Measurements from ENCODE around the gene CEP70.

Gene CEP70

GRCh38 chr3:138449490-138449889, 144.6 kb downstream of the CEP70 start:
- DNase-seq = no peak

DNA sequence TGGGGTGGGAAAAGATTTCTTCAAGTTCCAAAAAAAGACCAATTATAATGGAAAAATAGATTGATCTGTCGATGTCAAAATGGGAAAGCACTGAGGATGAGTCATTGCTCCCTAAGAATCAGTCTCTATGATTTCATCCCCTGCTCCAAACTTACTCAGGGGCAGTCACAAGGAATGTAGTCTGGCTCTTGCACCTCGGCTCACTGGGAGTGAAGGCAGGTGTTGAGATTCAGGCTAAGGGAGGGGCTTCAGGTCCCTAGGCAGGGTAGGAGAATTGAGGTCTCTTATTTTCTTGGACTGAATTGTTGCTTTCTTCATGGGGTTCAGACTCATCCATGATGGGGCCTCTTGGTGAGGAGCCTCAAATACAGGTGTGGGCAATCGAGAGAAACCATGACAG, 145.4 kb downstream of the CEP70 start:
- DNase-seq = no peak

DNA sequence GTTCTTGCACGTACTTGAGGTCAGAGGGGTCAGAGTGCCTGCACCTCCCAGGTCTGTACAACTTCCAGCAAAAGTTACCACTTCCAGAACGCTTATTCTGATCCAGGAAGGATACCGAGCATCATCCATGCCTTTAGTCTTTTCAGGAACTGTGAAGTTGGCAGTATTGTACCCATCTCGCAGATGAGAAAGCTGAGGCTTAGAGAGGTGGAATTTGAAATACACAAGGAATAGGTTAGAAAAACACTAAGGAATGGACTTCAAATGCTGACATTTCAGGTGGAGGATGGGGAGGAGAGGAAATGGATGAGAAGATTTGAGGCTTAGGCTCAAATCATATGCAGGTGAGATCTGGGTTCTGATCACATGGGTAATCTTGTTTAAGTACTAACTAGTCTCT, 148.4 kb downstream of the CEP70 start:
- DNase-seq = no peak

DNA sequence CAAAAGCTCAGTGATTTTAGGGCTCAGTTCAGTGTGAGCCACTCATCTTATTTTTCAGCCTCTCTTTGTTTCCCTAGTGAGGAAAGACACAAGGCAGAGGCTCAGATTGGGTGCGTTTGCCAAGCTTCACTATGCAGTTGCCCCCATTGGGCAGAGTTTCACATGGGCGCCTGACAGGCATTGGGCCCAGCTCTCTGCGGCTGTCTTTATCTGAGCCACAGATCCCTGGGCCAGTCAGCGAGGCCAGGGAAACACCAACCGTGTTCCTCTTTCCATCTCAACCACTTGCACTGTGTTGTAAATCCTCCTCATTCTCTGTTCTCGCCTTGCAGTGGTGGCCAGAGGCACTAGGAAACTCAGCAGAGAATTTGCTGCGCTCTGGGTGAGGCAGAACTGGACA, 148.8 kb downstream of the CEP70 start:
- no peak for DNase-seq

Data from NCI-H187 treated with DMSO at 0.1 percent for 48 hours (cell line).